ENCODE results near the gene RXFP4. TPM values are rescaled to one million over a fixed set of nuclear protein-coding genes. Genes with fewer than 3 reads are reported as not detected.
A peak's percentile ranks its signal among the peaks of the same experiment; 100 is the strongest.

Gene RXFP4
- total RNA-seq, 1 experiment from 2014 or later: not detected

DNA sequence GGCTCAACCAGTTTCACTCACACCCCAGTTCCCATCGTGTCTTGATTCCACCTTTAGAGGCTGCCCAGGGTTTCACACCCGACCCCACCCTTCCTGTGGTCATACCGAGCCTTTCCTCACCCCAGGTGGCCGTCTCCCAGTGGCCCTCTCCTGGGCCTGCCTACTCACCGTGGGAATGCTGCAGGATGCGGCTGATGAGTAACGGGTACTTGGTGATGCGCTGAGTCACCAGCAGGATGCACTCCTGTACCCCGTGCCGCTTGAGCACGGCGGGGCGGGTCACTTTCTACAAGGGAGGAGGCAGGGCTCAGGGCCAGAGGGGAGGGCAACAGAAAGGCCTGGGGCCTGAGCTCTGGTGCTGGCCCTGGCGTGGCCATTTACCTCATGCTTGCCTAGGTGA is 20.5 kb downstream of the RXFP4 start:
- no TSS peak for BruUV-seq (replicated peaks)
- ATAC-seq: peak; percentile 98
- ChIA-PET POLR2A (ENCODE audit: unreplicated experiment) (interaction anchor here (0.5 to 1.0 kb wide), 3 partner anchors 16 to 232 kb away, joined by 3 to 8 read pairs (median 3); partner anchors contain the start of gene SLC25A44), CTCF (interaction anchor here (0.9 to 1.0 kb wide), 3 partner anchors 14 to 24 kb away, joined by 4 to 8 read pairs (median 5); partner anchors contain the start of gene ARHGEF2)
- Histone ChIP-seq H3K4me3 (ENCODE audit: low read length) (0 out of 2 replicates have a peak overlapping the region, but pooled peaks have one; percentile 5), H3K27ac (ENCODE audit: low read length) (peak overlapping the region; percentile 93), H3K9me2 (replicated peaks; ENCODE audit: low read length) (no peaks in the 10 kb centered on the region), H3K9ac (ENCODE audit: low read length) (peak overlapping the region; percentile 79), H4K20me1 (ENCODE audit: low read length) (no peaks in the 10 kb centered on the region), H2AFZ (ENCODE audit: low read length) (no peak overlapping the region), H3K9me3 (ENCODE audit: low read length) (no peaks in the 10 kb centered on the region), H3K79me2 (ENCODE audit: low read length) (peaks cover 17% of the 10 kb centered on the region), H3K27me3 (ENCODE audit: low read length) (no peaks in the 10 kb centered on the region), H3K4me1 (ENCODE audit: insufficient read depth, low read length) (peaks cover 32% of the 10 kb centered on the region), H3F3A (ENCODE audit: low read length, unreplicated experiment) (no peaks in the 10 kb centered on the region), H3K36me3 (ENCODE audit: low read depth, low read length) (peaks cover 62% of the 10 kb centered on the region), H3K4me2 (ENCODE audit: low read length) (peak overlapping the region; percentile 62)
- DNase-seq: peak; percentile 100
- no peak for TF ChIP-seq EZH2 (IDR thresholded peaks at IDR 0.05; ENCODE audit: low read length, unreplicated experiment)
- TF ChIP-seq, protein P1, sequence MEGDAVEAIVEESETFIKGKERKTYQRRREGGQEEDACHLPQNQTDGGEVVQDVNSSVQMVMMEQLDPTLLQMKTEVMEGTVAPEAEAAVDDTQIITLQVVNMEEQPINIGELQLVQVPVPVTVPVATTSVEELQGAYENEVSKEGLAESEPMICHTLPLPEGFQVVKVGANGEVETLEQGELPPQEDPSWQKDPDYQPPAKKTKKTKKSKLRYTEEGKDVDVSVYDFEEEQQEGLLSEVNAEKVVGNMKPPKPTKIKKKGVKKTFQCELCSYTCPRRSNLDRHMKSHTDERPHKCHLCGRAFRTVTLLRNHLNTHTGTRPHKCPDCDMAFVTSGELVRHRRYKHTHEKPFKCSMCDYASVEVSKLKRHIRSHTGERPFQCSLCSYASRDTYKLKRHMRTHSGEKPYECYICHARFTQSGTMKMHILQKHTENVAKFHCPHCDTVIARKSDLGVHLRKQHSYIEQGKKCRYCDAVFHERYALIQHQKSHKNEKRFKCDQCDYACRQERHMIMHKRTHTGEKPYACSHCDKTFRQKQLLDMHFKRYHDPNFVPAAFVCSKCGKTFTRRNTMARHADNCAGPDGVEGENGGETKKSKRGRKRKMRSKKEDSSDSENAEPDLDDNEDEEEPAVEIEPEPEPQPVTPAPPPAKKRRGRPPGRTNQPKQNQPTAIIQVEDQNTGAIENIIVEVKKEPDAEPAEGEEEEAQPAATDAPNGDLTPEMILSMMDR (conservative IDR thresholded peaks at IDR 0.05; ENCODE audit: low read depth, low read length): peak; percentile 52
- intact Hi-C loops (cut with micrococcal nuclease): loop anchor here (1.0 kb wide), 2 partner anchors 21 to 24 kb away; no protein-coding TSS in a partner anchor

DNA sequence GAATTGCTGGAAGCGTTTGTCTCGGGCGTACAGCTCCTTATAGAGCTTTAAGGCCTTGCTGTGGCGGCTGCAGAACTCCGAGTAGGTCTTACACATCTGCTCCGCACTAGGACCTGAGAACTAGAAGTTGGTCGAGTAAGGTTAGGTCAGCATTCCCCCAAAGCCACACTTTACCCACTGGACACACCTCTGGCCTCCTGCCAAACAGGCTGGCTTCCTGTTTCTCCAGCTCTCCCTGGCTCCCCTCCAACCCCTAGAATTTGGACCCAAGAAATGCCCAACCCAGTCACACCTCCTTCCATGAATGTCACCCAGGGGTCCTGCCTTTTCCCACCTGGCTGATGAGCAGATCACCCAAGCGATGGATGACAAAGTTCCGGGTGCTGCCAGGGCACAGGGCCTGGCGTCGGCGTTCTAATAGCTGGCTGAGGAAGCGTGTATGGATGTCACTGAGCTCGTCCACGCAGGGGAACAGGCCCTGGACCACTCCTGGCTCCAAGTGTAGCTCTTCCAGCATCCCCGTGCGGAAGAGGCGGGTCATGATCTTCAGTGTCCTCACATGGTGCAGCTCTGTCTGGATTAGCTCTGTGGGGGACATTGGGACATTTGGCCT is 21.3 kb downstream of the RXFP4 start:
- Histone ChIP-seq H3K36me3 (ENCODE audit: low read depth, low read length) (peaks cover 64% of the 10 kb centered on the region), H3K4me1 (ENCODE audit: insufficient read depth, low read length) (peaks cover 32% of the 10 kb centered on the region), H3K4me2 (ENCODE audit: low read length) (peak overlapping the region; percentile 32), H4K20me1 (ENCODE audit: low read length) (no peaks in the 10 kb centered on the region), H3K27ac (ENCODE audit: low read length) (peak overlapping the region; percentile 93), H2AFZ (ENCODE audit: low read length) (no peak overlapping the region), H3K9ac (ENCODE audit: low read length) (peak overlapping the region; percentile 61), H3K9me3 (ENCODE audit: low read length) (no peaks in the 10 kb centered on the region), H3K79me2 (ENCODE audit: low read length) (peaks cover 17% of the 10 kb centered on the region), H3K27me3 (ENCODE audit: low read length) (no peaks in the 10 kb centered on the region), H3K4me3 (ENCODE audit: low read length) (no peak overlapping the region), H3K9me2 (replicated peaks; ENCODE audit: low read length) (no peaks in the 10 kb centered on the region), H3F3A (ENCODE audit: low read length, unreplicated experiment) (no peaks in the 10 kb centered on the region)
- TF ChIP-seq EZH2 (IDR thresholded peaks at IDR 0.05; ENCODE audit: low read length, unreplicated experiment): no peak
- TF ChIP-seq EZH2phosphoT487 (IDR thresholded peaks at IDR 0.05; ENCODE audit: borderline replicate concordance, low read length): no peak
- TF ChIP-seq, protein P1 (conservative IDR thresholded peaks at IDR 0.05; ENCODE audit: low read depth, low read length): no peak
- intact Hi-C loops (cut with micrococcal nuclease): loop anchor here (1.0 kb wide), 2 partner anchors 21 to 24 kb away; no protein-coding TSS in a partner anchor
- ATAC-seq (peak; percentile 4), DNase-seq (peak; percentile 49)
- ChIA-PET CTCF (interaction anchor here (0.6 to 1.0 kb wide), 4 partner anchors 13 to 27 kb away, joined by 3 to 8 read pairs (median 4); partner anchors contain the start of gene ARHGEF2), POLR2A (ENCODE audit: unreplicated experiment) (interaction anchor here (0.5 to 1.0 kb wide), 4 partner anchors 14 to 556 kb away, joined by 3 to 8 read pairs (median 3); partner anchors contain the start of gene SLC25A44)
- BruUV-seq (replicated peaks): no TSS peak

DNA sequence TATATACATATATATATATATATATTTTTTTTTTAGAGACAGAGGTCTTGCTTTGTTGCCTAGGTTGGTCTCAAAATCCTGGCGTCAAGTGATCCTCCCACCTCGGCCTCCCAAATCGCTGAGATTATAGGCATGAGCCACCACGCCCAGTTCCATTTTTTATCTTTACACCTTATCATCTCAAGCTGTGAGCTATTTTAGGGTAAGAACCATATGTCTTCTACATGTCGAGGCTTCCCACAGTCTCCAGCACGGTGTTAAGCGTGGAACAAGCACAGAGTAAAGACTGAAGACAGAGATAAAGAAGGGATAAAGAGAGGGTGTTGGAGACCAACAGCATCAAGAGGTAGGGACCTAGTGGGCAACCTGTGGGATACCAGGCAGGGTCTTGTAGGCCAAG is 22.8 kb downstream of the RXFP4 start:
- TF ChIP-seq EZH2 (IDR thresholded peaks at IDR 0.05; ENCODE audit: low read length, unreplicated experiment) (no peak), EZH2phosphoT487 (IDR thresholded peaks at IDR 0.05; ENCODE audit: borderline replicate concordance, low read length) (no peak)
- TF ChIP-seq, protein P1 (conservative IDR thresholded peaks at IDR 0.05; ENCODE audit: low read depth, low read length): no peak
- intact Hi-C loops (cut with micrococcal nuclease): no loop called here
- no TSS peak for BruUV-seq (replicated peaks)
- Histone ChIP-seq H3K79me2 (ENCODE audit: low read length) (peaks cover 31% of the 10 kb centered on the region), H2AFZ (ENCODE audit: low read length) (no peak overlapping the region), H3K4me3 (ENCODE audit: low read length) (no peak overlapping the region), H3K4me1 (ENCODE audit: insufficient read depth, low read length) (peaks cover 32% of the 10 kb centered on the region), H3K9me3 (ENCODE audit: low read length) (no peaks in the 10 kb centered on the region), H4K20me1 (ENCODE audit: low read length) (no peaks in the 10 kb centered on the region), H3K36me3 (ENCODE audit: low read depth, low read length) (peaks cover 72% of the 10 kb centered on the region), H3K27me3 (ENCODE audit: low read length) (no peaks in the 10 kb centered on the region), H3K4me2 (ENCODE audit: low read length) (no peak overlapping the region), H3K9ac (ENCODE audit: low read length) (no peak overlapping the region), H3K27ac (ENCODE audit: low read length) (no peak overlapping the region), H3F3A (ENCODE audit: low read length, unreplicated experiment) (no peaks in the 10 kb centered on the region), H3K9me2 (replicated peaks; ENCODE audit: low read length) (no peaks in the 10 kb centered on the region)
- ATAC-seq (no peak), DNase-seq (no peak)
- CTCF ChIA-PET: interaction anchor here (0.7 kb wide), 1 partner anchor 182 kb away, joined by 3 read pairs; no protein-coding TSS in a partner anchor
- POLR2A ChIA-PET (ENCODE audit: unreplicated experiment): no interaction called here

All from PC-3 (cell line).